Thoracic aorta (tissue), 2 donors: ENCODE data around the gene CNST. TPM values are rescaled to one million over a fixed set of nuclear protein-coding genes. Genes with fewer than 3 reads are reported as not detected.
"Not testable (repeated sequence)": the region's sequence is repeated elsewhere in the genome, so short reads cannot be mapped to it uniquely, and the experiment has no call there.

Experiments used
- ATAC-seq: fragments of 150-250 bp; one replicate; pipeline ENCODE4 v1.8.0; 2017; ENCODE audit warnings: low read depth; ENCODE audit not compliant: insufficient number of reproducible peaks, low FRiP score
- DNase-seq: peaks from one replicate; pipeline ENCODE4 v3.0.0-alpha.2; 2020; ENCODE audit warnings: low spot score
- H3K27ac ChIP-seq, 2 donors: fragments of 200-600 bp; sonication (generic); 1 replicate in 1 of 2; 2 replicates in 1 of 2; pipeline ENCODE4 v1.5.1; 2016; ENCODE audit warnings: mild to moderate bottlenecking in 2 of 2, moderate library complexity in 2 of 2
- H3K27me3 ChIP-seq: fragments of 200-600 bp; sonication (generic); replicated peaks from 2 replicates; pipeline ENCODE4 v1.6.0; 2016; ENCODE audit warnings: mild to moderate bottlenecking; ENCODE audit not compliant: insufficient read depth
- H3K36me3 ChIP-seq: fragments of 200-600 bp; sonication (generic); one replicate; pipeline ENCODE4 v1.5.1; 2016
- H3K4me1 ChIP-seq, 2 donors: fragments of 200-600 bp; sonication (generic); 1 replicate in 1 of 2; 2 replicates in 1 of 2; pipeline versions ENCODE4 v1.5.1 to v1.6.0; 2016; ENCODE audit warnings: low read depth in 2 of 2, mild to moderate bottlenecking in 1 of 2; ENCODE audit not compliant: control insufficient read depth in 1 of 2
- H3K4me3 ChIP-seq: fragments of 200-600 bp; sonication (generic); 2 replicates; pipeline ENCODE4 v1.5.1; 2016; ENCODE audit warnings: mild to moderate bottlenecking
- H3K9me3 ChIP-seq: fragments of 200-600 bp; sonication (generic); 2 replicates; pipeline ENCODE4 v1.5.1; 2016
- CTCF ChIP-seq: fragments of 200-600 bp; sonication (generic); IDR thresholded peaks from one replicate; pipeline ENCODE4 v1.5.1; 2019; ENCODE audit warnings: antibody characterized with exemption
- total RNA-seq, 2 donors: library from RNA; depleted of rRNA; stranded (reverse); fragments of >200 nt; gene quantifications; one replicate each; pipeline versions ENCODE4 v1.1.0 to v1.2.3, GENCODE V29; 2016

CNST gene
- total RNA-seq, 2 donors from 2014 or later: 20.7 to 29.3 TPM

GRCh38 chr1:246554201-246554600 lies 12.1 kb upstream of the CNST start:
- Histone ChIP-seq H3K36me3 (peaks cover 15% of the 10 kb centered on the region), H3K4me1 (no peaks in the 10 kb centered on the region), H3K9me3 (no peaks in the 10 kb centered on the region), H3K4me3 (no peak overlapping the region), H3K27ac (no peak overlapping the region), H3K27me3 (no peaks in the 10 kb centered on the region)
- no peak for DNase-seq
- no peak for ATAC-seq
- no peak for TF ChIP-seq CTCF

GRCh38 chr1:246558041-246558440 lies 8.2 kb upstream of the CNST start:
- no peak for DNase-seq
- Histone ChIP-seq H3K27me3 (no peaks in the 10 kb centered on the region), H3K9me3 (no peaks in the 10 kb centered on the region), H3K4me1 (no peaks in the 10 kb centered on the region), H3K27ac (no peak overlapping the region), H3K36me3 (peaks cover 17% of the 10 kb centered on the region), H3K4me3 (no peak overlapping the region)
- ATAC-seq: no peak
- TF ChIP-seq CTCF: no peak

- no peak overlapping the region for H3K4me3 ChIP-seq
- no peaks in the 10 kb centered on the region for H3K9me3 ChIP-seq
- H3K27me3 ChIP-seq: no peaks in the 10 kb centered on the region
- no peak overlapping the region for H3K27ac ChIP-seq
- peaks cover 17% of the 10 kb centered on the region for H3K36me3 ChIP-seq
- TF ChIP-seq CTCF: no peak
- H3K4me1 ChIP-seq: peaks cover 3 to 6% of the 10 kb centered on the region in 2 donors
- ATAC-seq (no peak), DNase-seq (no peak)
These were observed 6.9 kb upstream of the CNST start for GRCh38 chr1:246559310-246559709.

- not testable (repeated sequence) for H3K27me3 ChIP-seq, H3K9me3 ChIP-seq, H3K4me3 ChIP-seq, ATAC-seq, H3K27ac ChIP-seq, DNase-seq
- peaks cover 15 to 18% of the 10 kb centered on the region in 2 donors for H3K4me1 ChIP-seq
- peaks cover 13% of the 10 kb centered on the region for H3K36me3 ChIP-seq
These were observed 5.4 kb upstream of the CNST start for GRCh38 chr1:246560833-246561232.

GRCh38 chr1:246564839-246565750 lies 1.2 kb upstream of the CNST start:
- no peaks in the 10 kb centered on the region for H3K9me3 ChIP-seq
- ATAC-seq (no peak), DNase-seq (no peak)
- peak overlapping the region; percentile 86 for H3K4me3 ChIP-seq
- H3K36me3 ChIP-seq: peaks cover 3% of the 10 kb centered on the region
- H3K4me1 ChIP-seq: peaks cover 28 to 42% of the 10 kb centered on the region in 2 donors
- H3K27me3 ChIP-seq: no peaks in the 10 kb centered on the region
- TF ChIP-seq CTCF: no peak
- H3K27ac ChIP-seq: peak overlapping the region; percentile 86 to 90
